Astrocyte of the spinal cord (primary cell): ENCODE measurements around the gene NLRX1.

Experiments used
- DNase-seq: peaks from one replicate; pipeline ENCODE4 v3.0.0; 2011; ENCODE audit warnings: low read depth, low spot score
- H3K4me3 ChIP-seq: 2 replicates; pipeline ENCODE4 v1.5.1; 2011; ENCODE audit warnings: low read depth, mild to moderate bottlenecking, low read length, moderate library complexity
- CTCF ChIP-seq: IDR thresholded peaks from 2 replicates; pipeline ENCODE4 v1.5.1; 2012; ENCODE audit warnings: low read depth, mild to moderate bottlenecking, low read length, inconsistent platforms
- in situ Hi-C: cut with HindIII; loops from 2 replicates; pipeline ENCODE4 v1.10.0; 2017; ENCODE audit warnings: low sequenced_read_pairs

The NLRX1 gene

GRCh38 chr11:119147604-119148333, 20.8 kb upstream of the NLRX1 start:
- no peak for TF ChIP-seq CTCF
- no peak overlapping the region for H3K4me3 ChIP-seq
- in situ Hi-C loops = no loop called here
- no peak for DNase-seq

GRCh38 chr11:119148720-119149017, 19.9 kb upstream of the NLRX1 start:
- no peak for DNase-seq
- in situ Hi-C loops = no loop called here
- no peak for TF ChIP-seq CTCF
- peak overlapping the region; percentile 47 for H3K4me3 ChIP-seq

- no peak for DNase-seq
- no peak for TF ChIP-seq CTCF
- in situ Hi-C loops = no loop called here
- peak within 1 kb of the TSS; percentile 47 for H3K4me3 ChIP-seq
Measured at GRCh38 chr11:119149018-119149785, 19.3 kb upstream of the NLRX1 start, which contains the start of gene ABCG4. TSS of gene ABCG4 (plus strand) at chr11:119149052. CDS start at chr11:119149966, 914 bp downstream.

GRCh38 chr11:119149786-119150275, 18.7 kb upstream of the NLRX1 start:
- in situ Hi-C loops = no loop called here
- DNase-seq = no peak
- no peak for TF ChIP-seq CTCF
- H3K4me3 ChIP-seq = peak overlapping the region; percentile 47

GRCh38 chr11:119152043-119152442, 16.5 kb upstream of the NLRX1 start:
- no peak overlapping the region for H3K4me3 ChIP-seq
- in situ Hi-C loops = no loop called here
- no peak for TF ChIP-seq CTCF
- no peak for DNase-seq

- H3K4me3 ChIP-seq = no peak overlapping the region
- no peak for TF ChIP-seq CTCF
- in situ Hi-C loops = no loop called here
- DNase-seq = no peak
Measured at GRCh38 chr11:119152604-119153003, 15.9 kb upstream of the NLRX1 start.
